HUDEP-2 (cell line): ENCODE results near the gene SLC2A10.
A peak's percentile ranks its signal among the peaks of the same experiment; 100 is the strongest.

Experiments
- DNase-seq, 76 experiments: peaks; one replicate each; lab custom pipeline; 2025; ENCODE audit not compliant: unreplicated experiment in 76 of 76; lab: John Stamatoyannopoulos, UW

Gene SLC2A10

GRCh38 chr20:46724343-46724959, 15.0 kb downstream of the SLC2A10 start:
- no peak for DNase-seq

DNA sequence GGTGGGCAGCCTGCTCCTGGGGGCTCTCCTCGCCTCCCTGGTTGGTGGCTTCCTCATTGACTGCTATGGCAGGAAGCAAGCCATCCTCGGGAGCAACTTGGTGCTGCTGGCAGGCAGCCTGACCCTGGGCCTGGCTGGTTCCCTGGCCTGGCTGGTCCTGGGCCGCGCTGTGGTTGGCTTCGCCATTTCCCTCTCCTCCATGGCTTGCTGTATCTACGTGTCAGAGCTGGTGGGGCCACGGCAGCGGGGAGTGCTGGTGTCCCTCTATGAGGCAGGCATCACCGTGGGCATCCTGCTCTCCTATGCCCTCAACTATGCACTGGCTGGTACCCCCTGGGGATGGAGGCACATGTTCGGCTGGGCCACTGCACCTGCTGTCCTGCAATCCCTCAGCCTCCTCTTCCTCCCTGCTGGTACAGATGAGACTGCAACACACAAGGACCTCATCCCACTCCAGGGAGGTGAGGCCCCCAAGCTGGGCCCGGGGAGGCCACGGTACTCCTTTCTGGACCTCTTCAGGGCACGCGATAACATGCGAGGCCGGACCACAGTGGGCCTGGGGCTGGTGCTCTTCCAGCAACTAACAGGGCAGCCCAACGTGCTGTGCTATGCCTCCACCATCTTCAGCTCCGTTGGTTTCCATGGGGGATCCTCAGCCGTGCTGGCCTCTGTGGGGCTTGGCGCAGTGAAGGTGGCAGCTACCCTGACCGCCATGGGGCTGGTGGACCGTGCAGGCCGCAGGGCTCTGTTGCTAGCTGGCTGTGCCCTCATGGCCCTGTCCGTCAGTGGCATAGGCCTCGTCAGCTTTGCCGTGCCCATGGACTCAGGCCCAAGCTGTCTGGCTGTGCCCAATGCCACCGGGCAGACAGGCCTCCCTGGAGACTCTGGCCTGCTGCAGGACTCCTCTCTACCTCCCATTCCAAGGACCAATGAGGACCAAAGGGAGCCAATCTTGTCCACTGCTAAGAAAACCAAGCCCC, 16.0 kb downstream of the SLC2A10 start:
- no peak for DNase-seq

DNA sequence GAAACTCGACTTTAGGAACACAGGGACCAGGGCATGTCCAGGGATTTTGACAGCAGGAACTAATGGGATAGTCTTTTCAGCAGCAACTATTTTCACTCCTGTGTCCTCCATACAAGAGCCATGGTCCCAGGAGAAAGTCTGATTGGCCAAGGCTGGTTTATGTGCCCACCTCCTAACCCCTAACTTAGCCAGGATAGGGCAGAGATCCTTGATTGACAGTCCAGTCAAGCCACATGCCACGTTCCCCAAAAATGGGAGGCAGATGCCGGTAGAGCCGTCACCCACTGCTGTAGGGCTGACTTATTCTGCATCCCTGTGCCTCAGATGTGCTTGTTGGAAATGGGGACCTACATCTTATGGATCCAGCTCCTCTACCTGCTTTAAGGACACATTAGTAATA, 22.3 kb downstream of the SLC2A10 start:
- DNase-seq, result no peak

- DNase-seq, result no peak
These were observed 26.0 kb downstream of the SLC2A10 start for GRCh38 chr20:46735436-46735835.

GRCh38 chr20:46739431-46740213, 30.2 kb downstream of the SLC2A10 start:
- no peak for DNase-seq

GRCh38 chr20:46740214-46740609, 30.8 kb downstream of the SLC2A10 start:
- no peak for DNase-seq

DNA sequence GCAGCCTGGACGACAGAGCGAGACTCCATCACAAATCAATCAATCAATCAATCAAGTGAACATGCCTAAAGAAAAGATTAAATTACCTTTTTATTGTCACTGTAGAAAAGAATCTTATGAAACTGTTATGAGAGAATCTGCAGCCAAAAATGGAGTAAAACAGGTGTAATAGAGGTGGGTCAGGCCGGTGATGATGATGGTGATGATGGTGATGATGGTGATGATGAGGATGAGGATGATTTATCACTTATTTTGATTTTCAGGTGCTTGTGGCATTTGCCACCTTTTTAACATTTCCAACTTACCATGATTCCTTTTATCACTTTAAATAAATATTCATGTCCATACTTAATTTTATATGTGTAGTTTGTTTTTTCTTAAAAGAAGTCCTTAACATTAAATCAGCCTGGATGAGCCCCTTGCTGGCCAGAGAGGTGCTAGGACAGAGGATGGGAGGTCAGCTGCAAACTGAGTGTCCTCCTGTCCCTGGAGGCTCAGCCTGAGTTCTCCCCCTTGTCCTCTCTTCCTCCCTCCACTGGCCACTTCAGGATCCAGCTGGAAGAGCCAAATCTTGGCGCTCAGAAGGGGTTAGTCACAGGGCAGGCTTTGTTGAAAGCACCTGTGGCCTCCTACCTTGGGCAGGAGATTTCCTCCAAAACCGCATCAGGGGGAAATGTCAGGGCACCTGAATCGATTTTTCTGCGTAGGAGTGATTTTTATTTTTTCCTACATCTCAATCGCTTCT, 32.6 kb downstream of the SLC2A10 start:
- DNase-seq, result no peak

GRCh38 chr20:46742669-46743045, 33.2 kb downstream of the SLC2A10 start:
- DNase-seq, result no peak

- DNase-seq, result no peak
These were observed 33.6 kb downstream of the SLC2A10 start for GRCh38 chr20:46743088-46743487.

DNA sequence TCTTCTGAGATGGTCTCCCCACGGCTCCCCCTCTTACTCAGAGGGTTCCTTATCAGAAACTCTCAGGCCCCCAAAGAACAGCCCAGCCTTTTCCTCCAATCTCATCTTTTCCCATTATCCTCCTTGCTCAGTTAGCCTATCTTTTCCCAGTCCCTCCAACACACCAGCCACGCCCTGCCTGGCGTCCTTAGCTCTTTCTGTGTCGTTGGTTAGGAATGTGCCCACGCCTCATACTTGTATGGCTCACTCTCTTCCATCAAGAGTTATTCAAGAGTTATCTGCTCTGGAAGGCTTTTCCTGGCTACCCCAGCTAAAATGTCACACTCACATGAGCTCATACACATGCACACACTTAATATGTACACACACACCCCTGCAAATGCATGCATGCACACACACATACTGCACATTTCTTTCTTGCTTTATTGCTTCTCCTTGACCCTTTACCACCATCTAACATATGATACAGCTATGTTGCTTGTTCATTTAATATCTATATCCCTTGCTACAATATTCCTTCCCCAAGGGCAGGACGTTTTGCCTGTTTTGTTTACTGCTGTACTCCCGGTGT, 37.6 kb downstream of the SLC2A10 start:
- DNase-seq, result no peak

DNA sequence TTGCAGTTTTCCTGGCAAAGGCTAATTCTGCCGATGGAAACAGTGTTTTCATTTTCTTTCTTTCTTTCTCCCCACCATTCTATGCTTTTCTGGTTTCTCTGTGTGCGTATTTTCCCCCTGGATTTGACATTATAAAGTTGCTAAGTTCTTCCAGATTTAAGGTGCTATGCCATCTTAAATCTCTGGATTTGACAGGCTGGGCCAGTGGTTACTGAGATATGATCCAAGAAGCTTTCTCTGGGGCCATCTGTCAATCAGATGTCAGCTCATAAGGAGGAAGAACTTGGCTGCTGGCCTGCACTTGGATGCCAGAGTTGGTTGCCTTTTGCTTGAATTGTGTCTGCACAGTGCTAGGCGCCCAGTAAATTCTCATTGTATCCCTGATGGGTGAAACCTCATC, 39.7 kb downstream of the SLC2A10 start:
- no peak for DNase-seq

GRCh38 chr20:46751856-46752255, 42.4 kb downstream of the SLC2A10 start:
- no peak for DNase-seq

DNA sequence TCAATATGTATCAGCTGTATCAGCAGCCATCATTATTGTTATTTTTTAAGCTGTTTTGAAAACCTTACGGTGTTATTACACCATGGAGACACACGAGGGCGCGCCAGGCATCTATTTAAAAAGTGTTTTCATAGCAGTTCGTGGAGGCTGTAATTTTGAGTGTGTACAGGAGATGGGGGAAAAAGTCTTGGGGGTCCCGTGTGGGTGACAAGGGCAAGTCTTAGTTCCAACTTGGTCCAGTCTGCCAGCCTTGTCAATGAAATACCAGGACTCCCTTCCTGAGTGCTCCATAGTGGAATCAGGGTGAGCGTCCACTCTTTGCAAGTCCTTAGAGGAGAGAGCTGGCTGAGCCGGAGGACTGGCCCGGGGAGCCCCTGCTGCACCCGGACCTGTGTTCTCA, 43.3 kb downstream of the SLC2A10 start:
- DNase-seq, result peak in 38 of 76 experiments; percentile 2 to 60 (median 24)

DNA sequence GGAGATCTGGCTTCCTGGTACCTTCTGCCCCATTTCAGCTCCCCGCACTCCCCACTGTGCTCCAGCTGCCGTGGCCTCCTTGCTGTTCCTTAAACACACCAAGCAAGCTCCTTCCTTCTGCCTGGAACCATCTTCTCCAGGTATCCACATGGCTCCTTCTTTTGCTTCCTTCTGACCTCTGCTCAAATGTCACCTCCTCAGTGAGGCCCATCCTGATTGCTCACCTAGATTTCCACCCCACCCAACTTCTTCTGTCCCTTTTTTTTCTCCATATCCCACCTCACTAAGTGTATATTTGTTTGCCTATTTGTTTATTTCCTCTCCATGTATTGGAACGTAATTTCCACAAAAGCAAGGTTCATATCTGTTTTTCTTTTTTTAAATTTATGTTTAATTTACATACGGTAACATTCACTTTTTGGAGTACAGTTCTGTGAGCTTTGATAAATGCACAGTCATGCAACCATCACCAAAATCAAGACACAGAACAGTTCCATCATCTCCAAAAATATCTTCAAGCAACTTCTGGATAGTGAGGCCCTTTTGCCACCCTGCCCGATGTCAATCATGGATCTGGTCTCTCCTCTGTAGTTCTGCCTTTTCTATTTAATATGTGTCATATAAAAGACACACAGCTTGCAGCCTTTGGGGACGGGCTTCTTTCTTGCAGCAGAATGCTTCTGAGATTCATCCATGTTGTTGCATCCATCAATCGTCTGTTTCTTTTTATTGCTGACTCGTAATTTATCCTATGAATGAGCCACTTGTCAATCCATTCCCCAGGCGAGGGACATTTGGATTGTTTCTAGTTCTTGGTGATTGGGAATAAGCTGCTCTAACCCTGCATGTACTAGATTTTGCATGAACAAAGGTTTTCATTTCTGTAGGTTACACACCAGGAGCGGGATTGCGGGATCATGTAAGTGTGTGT, 46.3 kb downstream of the SLC2A10 start:
- DNase-seq, result no peak

DNA sequence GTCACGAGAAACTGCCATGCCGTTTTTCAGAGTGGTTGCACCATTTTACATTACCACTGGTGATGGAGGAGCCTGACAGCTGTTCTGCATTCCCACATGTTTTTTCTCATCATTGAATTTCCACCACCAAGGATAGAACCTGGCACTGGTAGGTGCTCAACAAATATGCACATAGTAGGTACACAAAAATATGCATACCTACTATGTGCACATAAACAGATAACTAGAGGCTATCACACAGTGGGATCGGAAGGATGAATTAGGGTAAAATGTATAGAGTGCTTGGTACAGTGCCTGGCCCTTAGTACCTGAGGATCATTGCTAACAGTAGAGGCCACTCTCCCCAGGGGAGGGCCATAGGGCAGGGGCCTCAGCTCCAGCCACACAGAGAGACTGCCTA, 47.0 kb downstream of the SLC2A10 start:
- no peak for DNase-seq

- DNase-seq, result no peak
These were observed 47.7 kb downstream of the SLC2A10 start for GRCh38 chr20:46757135-46757534.

DNA sequence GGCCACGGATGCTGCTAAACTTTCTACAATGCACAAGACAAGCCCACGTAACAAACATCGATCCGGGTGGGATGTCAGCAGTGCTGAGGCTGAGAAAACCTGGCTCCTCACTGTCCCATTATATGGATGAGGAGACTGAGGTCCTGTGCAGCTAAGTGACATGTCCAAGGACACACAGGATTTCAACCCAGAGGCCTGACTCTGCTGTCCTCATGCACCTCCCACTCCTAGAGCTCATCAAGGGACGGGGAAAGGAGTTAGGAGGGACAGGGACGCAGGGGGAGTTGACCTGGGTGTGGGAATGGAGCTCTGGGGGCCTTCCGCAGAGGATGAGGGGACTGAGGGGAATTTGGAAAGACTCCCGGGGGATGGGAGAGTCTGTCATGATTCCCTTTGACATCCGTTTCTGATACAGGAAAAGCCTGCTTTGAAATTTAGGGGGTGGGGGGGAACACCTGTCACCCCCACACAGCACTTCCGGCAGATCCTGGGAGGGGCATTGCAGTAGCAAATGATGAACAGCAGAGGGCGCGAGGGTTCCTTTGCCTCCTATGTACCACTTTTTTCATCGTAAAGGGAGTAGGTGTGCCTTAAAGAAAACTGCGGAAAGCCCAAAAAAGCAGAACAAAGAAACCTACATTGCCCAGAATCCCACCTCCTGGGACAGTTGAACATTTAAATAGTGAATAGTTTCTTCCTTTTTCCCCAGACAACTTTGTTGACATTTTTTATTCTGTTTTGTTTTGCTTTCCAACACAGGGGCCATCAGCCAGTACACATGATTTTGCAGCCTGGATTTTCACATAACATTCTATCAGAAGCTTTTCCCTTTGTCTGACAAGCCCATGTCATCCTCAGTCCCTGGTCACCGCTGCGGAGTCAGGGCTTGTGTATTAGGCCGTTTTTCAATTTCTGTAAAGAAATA, 48.6 kb downstream of the SLC2A10 start:
- DNase-seq, result peak in 44 of 76 experiments; percentile 3 to 59 (median 26)
